ENCODE results near the gene ALDH3B2.
A peak's percentile ranks its signal among the peaks of the same experiment; 100 is the strongest.

- peak; percentile 73 for TF ChIP-seq CTCF (conservative IDR thresholded peaks at IDR 0.05; ENCODE audit: low read length)
- no peak for TF ChIP-seq EZH2phosphoT487 (IDR thresholded peaks at IDR 0.05; ENCODE audit: borderline replicate concordance)
Measured at GRCh38 chr11:67614730-67615714, 59.4 kb downstream of the ALDH3B2 start.
